ENCODE measurements around the gene RILPL2.
"Not testable (repeated sequence)": the region's sequence is repeated elsewhere in the genome, so short reads cannot be mapped to it uniquely, and the experiment has no call there.

RILPL2 gene

DNA sequence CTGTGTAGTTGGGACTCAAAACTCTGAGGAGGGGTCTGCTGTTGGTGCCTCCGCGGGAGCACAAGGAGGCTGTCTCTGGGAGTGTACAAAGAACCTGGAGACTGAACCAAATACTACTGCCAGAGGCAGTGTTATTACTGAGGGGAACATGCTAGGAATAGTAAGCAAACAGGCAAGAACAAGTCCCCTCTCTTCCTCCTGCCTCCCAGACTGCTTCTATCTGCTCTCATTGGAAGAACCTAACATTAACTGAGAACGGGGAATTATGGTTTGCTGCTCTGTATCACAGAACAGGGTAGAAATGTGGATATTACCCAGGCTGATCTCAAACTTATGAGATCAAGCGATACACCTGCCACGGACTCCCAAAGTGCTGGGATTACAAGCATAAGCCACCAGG, 57.1 kb downstream of the RILPL2 start:
- DNase-seq, result no peak

DNA sequence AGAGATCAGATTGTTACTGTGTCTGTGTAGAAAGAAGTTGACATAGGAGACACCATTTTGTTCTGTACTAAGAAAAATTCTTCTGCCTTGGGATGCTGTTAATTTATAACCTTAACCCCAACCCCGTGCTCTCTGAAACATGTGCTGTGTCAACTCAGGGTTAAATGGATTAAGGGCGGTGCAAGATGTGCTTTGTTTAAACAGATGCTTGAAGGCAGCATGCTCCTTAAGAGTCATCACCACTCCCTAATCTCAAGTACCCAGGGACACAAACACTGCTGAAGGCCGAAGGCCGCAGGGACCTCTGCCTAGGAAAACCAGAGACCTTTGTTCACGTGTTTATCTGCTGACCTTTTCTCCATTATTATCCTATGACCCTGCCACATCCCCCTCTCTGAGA, 64.1 kb downstream of the RILPL2 start:
- not testable (repeated sequence) for DNase-seq

DNA sequence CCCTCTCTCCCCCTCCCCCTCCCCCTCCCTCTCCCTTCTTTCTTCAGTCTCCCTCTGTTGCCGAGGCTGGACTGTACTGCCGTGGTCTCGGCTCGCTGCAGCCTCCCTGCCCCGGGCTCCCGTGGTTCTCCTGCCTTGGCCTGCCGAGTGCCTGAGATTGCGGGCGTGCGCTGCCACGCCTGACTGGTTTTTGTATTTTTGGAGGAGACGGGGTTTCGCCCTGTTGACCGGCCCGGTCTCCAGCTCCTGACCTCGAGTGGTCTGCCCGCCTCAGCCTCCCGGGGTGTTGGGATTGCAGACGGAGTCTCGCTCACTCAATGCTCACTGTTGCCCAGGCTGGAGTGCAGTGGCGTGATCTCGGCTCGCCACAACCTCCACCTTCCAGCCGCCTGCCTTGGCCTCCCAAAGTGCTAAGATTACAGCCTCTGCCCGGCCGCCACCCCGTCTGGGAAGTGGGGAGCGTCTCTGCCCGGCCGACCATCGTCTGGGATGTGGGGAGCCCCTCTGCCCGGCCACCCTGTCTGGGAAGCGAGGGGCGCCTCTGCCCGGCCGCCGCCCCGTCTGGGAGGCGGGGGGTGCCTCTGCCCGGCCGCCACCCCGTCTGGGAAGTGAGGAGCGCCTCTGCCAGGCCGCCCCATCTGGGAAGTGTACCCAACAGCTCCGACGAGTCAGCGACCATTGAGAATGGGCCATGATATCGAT, 64.7 kb downstream of the RILPL2 start:
- DNase-seq, result not testable (repeated sequence)

DNA sequence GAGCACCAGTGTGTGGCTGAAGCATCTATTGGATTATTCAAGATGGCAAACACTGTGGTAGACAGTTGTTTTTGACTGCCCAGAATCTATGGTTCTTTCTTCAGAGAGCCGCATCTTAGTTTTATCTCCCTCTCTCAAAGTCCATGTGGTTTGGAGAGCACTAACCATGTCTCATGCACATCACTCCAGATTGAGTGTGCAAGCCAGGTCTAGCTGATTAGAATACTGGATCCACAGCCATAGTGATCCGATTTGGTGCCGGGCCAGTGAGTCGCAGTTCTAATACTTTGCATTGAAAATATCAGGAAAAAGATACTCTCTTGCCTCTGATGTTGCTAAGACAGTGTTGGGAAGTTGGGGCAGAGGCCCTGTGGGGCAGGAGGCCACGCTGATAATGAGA, 67.3 kb downstream of the RILPL2 start:
- DNase-seq, result no peak

- not testable (repeated sequence) for DNase-seq
These were observed 68.1 kb downstream of the RILPL2 start for GRCh38 chr12:123368431-123368830.

GRCh38 chr12:123367511-123367910, 69.0 kb downstream of the RILPL2 start:
- no peak for DNase-seq
